Activated CD8-positive, alpha-beta memory T cell treated with anti-CD3 and anti-CD28 coated beads for 36 hours (primary cell): ENCODE data around the gene BAHCC1. TPM values are rescaled to one million over a fixed set of nuclear protein-coding genes. Genes with fewer than 3 reads are reported as not detected.
"Not testable (repeated sequence)": the region's sequence is repeated elsewhere in the genome, so short reads cannot be mapped to it uniquely, and the experiment has no call there.

Experiments used
- CTCF ChIA-PET: fragments of 350-600 bp; sonication (Branson Sonifier 250); formaldehyde crosslinking; loops from one replicate; lab custom pipeline; 2021; ENCODE audit warnings: antibody characterized with exemption; lab: Charles Lee
- POLR2A ChIA-PET: fragments of 350-600 bp; sonication (Branson Sonifier 250); formaldehyde crosslinking; loops from one replicate; lab custom pipeline; 2021; ENCODE audit warnings: antibody characterized with exemption; lab: Charles Lee
- total RNA-seq, 2 experiments: library from RNA; stranded (reverse); gene quantifications; one replicate each; pipeline ENCODE4 v1.2.3, GENCODE V29; 2021

BAHCC1 gene
- total RNA-seq, 2 experiments from 2014 or later = not detected

DNA sequence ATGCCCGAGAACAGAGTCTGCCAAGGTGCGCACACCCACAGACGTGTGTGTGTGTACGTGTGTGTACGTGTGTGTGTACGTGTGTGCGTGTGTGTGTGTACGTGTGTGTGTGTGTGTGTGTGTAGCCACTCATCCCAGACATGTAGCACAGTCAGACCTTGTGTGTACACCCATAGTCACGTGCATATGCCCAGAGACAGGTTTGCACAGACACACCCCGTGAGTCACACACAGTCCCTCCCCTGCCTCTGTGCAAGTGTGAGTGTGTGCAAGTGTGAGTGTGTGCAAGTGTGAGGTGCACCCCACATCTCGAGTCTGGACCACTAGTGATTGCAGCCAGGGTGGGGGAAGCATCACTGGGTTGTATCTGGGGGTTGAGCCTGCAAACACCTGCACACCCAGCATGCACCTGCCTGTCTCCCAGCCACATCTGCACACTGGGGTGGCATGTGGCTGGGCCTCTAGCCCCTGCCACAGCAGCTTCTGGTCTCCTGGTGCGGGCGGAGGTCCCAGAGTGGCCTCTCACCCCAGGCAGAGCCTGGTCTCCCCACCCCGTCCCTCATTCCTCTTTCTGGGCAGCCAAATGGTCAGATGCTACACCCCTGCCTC, 23.6 kb downstream of the BAHCC1 start:
- POLR2A ChIA-PET = interaction anchor here (0.7 kb wide), 1 partner anchor 73 kb away, joined by 6 read pairs; no protein-coding TSS in a partner anchor
- CTCF ChIA-PET = interaction anchor here (0.6 kb wide), 1 partner anchor 92 kb away, joined by 3 read pairs; no protein-coding TSS in a partner anchor

GRCh38 chr17:81419319-81419885, 24.1 kb downstream of the BAHCC1 start:
- POLR2A ChIA-PET = interaction anchor here (0.7 kb wide), 1 partner anchor 74 kb away, joined by 6 read pairs; no protein-coding TSS in a partner anchor

DNA sequence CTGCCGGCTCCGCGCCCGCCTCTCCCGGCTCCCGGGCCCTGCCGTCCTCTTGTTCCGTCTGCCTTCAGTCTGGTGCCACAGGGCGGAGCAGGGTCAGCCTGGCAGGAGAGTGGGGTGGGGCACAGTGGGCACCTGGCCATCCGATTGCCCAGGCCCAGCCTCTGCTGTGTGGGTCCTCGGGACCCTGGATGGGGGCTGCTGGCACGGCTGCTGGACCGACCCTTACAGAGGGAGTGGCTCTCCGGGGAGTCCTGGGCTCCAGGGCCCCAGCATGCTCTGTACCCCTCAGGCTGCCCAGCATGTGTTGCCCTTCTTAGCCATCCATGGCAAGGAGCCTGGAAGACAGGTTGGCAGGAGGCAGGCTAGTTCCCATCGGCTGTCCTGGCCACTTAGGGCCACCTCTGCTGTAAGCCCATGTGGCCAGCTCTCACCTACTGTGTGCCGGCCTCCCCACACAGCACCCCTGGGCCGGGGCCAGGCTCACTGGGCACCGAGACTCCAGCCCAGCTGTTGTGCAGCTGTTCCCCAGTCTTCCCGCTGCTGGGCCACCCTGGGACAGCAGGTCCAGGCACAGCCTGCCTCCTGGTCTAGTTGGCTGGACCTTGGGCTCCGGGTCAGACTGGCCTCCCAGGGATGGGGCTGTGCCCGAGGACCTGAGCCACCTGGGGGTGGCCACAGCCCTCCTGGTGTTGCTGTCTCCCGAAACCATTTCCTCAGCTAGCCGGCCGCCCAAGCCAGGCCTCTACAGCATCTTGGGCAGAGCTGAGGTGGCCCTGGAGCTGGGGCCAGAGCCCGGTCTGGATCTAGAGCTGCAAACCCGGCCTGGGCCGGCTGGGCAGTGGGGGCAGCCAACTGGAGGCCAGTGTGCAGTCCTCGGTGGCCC, 24.9 kb downstream of the BAHCC1 start:
- POLR2A ChIA-PET = interaction anchor here (0.7 kb wide), 1 partner anchor 74 kb away, joined by 6 read pairs; no protein-coding TSS in a partner anchor
- CTCF ChIA-PET = no interaction called here

More at GRCh38 chr17:81419319-81419885, 24.1 kb downstream of the BAHCC1 start:
- CTCF ChIA-PET = no interaction called here

DNA sequence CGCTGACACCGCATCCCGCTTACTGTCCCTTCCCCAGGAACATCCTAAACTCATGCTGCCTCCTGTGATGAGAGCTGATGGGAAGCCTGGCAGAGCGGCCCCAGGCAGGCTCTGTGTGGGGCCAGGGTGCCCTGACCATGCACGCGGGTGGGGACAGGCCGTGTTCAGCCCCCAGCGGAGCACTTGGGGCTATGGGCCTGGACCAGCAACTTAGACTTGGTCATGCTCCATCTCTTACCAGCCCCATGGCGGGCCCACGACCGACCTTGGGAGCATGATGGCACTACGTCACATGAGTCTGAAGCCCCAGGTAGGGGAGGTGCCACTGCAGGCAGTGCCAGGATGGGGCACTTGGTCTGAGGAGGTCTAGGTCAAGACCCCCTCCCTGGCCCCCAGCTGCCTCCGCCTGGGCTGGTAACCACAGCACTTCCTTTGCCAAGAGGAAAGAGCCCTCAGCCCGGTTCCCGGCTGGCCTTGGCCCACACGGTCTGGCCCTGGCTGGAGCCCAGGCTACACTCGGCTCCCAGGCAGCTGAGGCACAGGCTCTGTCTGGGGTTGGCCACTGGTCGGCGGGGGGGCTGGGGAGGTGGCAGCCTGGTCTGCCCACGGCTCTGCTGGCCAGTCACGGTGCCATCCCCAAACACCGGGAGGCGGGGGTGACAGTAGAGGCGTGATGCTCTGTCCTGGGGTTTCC, 25.7 kb downstream of the BAHCC1 start:
- ChIA-PET POLR2A (interaction anchor here (0.6 kb wide), 1 partner anchor 23 kb away, joined by 4 read pairs; no protein-coding TSS in a partner anchor), CTCF (no interaction called here)

DNA sequence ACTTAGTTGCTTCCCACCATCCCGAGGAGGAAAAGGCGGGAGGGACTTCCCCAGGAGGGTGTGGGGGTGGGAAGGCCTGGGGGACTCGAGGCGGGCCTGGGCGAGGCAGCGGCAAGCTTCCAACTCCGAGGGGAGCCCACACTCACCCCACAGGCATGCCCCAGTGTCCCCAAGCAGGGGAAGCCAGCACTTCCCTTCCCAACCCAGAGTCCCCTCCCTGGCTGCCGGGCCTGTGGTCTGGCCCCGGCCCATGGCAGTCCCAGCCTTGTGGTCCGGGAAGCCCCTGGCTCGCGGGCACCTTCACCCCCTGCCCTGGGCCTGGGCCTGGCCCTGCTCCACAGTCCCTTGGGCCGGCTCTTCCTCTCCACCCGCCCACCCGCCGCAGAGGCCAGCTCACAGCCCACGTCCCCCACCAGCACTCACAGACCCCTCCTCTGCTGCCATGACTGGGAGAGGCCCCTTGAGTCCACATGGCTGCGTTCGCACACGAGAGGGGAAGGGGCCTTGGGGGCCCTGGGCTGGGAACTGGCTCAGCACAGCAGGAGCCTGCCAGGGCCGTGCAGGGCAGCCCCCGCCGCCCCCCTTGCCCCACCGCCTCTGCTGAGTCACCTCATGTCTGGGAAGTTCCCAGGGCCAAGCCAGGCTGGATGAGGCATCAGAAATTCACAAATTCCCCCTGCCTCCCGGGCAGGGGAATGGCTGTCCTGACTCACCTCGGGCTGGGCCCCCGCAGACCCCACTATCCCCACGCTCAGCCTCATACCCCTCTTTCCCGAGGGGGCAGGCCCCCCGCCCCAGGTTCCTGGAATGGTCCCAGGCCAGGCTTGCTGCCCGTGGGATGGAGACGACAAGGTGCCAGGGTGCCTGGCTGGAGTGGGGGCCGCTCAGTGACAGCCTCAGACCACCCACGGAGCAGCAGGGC, 27.8 kb downstream of the BAHCC1 start:
- POLR2A ChIA-PET = no interaction called here
- CTCF ChIA-PET = interaction anchor here (1.2 kb wide), 1 partner anchor 15 kb away, joined by 3 read pairs; no protein-coding TSS in a partner anchor

- CTCF ChIA-PET = no interaction called here
Observed at GRCh38 chr17:81423698-81424071, 28.4 kb downstream of the BAHCC1 start.

DNA sequence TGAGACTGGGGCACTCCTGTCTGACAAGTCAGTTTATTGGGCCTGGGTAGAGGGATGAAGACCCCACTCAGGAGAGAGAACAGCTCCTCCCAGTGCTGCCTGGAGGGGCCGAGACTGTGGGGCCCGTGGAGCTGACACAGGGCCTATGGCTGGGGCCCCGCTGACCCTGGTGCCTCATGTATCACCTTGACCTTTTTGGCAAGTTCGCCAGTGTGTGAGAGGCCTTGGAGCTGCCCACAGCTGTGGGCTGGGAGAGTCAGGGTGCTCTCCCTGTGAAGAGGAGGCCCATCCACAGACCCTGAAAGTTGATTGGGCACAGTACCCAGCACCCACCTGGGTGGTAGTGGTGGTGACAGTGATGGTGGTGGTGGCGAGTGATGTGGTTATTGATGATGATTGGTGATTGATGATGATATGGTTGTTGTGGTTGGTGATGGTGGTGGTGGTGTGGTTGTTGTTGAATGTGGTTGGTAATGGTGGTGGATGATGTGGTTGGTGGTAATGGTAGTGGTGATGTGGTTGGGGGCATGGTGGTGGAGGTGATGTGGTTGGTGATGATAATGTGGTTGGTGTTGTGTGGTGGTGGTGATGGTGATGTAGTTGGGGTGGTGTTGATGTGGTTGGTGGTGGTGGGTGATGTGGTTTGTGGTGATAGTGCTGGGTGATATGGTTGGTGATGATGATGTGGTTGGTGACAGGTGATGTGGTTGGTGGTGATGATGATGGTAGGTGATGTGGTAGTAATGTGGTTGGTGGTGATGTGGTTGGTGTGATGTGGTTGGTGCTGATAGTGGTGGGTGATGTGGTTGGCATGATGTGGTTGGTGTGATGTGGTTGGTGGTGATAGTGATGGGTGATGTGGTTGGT, 29.1 kb downstream of the BAHCC1 start:
- ChIA-PET POLR2A (no interaction called here), CTCF (no interaction called here)

More at GRCh38 chr17:81423698-81424071, 28.4 kb downstream of the BAHCC1 start:
- POLR2A ChIA-PET = no interaction called here

DNA sequence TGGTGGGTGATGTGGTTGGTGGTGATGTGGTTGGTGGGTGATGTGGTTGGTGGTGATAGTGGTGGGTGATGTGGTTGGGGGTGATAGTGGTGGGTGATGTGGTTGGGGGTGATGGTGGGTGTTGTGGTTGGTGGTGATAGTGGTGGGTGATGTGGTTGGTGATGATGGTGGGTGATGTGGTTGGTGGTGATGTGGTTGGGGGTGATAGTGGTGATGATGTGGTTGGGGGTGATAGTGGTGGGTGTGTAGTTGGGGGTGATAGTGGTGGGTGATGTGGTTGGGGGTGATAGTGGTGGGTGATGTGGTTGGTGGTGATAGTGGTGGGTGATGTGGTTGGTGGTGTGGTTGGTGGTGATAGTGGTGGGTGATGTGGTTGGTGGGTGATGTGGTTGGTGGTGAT, 29.8 kb downstream of the BAHCC1 start:
- POLR2A ChIA-PET, CTCF ChIA-PET: not testable (repeated sequence)

GRCh38 chr17:81425716-81426392, 30.6 kb downstream of the BAHCC1 start:
- CTCF ChIA-PET, POLR2A ChIA-PET: not testable (repeated sequence)

GRCh38 chr17:81426393-81427172, 31.3 kb downstream of the BAHCC1 start:
- POLR2A ChIA-PET = no interaction called here
- CTCF ChIA-PET = no interaction called here

- POLR2A ChIA-PET = no interaction called here
- CTCF ChIA-PET = no interaction called here
Observed at GRCh38 chr17:81427173-81428120, 32.2 kb downstream of the BAHCC1 start.

DNA sequence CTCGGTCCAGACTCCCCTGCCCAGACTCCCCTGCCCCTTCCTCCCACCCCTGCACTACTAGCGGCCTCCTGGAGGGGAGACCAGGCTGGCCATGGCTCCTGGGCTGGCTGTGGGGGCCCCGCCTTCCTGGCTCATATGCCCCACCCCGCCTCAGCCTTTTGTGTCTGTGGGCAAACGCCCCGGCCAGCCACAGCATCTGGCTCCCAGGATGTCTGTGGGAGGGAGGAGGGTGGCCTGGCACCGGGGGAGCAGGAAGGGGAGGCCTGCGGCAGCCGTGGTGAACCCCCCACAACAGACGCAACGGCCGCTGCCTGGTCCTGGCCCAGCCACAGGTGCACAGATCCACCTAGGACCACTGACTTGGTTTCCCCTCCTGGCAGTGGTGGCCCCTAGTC, 32.9 kb downstream of the BAHCC1 start:
- CTCF ChIA-PET = no interaction called here
- POLR2A ChIA-PET = no interaction called here

DNA sequence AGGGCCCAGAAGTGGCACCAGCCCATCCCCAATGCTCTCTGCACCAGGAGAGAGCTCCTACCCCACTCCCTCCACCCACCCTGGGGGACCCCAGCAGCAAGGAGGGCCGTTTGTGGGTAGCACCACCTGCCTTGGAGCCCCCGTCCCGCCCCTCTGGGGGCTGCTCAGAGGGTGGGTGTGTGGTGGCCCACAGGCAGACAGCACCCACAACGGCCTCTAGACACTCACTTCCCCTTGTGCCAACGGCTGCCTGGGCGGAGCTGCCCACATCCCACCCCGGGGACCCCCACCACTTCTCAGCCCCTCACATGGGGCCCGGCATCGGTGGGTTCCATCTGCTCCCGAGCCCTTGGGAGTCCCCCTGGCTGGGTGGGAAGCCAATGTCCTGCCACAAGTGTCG, 33.3 kb downstream of the BAHCC1 start:
- POLR2A ChIA-PET = no interaction called here

DNA sequence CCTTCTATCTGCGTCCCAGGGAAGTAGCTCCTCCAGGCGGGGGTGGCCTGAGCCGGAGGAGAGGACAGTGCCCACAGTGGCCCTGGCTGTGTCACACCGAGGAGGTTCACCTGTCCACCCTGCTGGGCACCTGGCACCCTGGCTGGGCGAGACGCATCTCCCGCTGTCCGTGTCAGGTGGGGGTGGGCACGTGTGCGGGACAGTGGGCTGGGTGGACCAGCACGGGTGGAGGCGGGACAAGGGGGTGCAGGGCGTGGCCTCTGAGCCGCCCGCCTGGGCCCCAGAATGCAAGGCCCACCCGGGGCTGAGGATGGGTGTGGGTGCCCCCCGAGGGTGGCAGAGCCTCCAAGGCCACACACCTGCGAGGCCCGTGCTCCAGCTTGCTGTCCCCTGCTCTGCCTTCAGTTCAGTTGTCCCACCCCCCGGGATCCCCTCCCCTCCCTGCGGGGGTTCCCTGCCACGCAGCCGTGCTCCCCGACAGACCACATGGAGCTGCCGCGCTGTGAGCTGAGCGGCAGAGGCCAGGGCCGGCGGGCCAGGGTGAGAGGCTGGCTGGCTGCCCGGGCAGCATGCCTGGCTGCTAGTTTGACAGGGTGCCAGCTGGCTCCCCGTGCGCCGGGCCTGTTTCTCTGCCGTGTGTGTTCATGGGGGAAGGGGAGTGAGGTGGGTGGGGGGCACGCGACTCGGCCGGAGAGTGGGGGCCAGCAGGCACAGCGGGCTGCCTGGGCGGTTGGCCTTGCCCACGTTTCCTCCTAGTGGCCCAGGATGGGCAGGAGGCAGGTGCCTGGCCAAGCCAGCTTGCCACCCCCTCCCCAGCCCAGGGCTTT, 33.9 kb downstream of the BAHCC1 start:
- POLR2A ChIA-PET = no interaction called here
- CTCF ChIA-PET = interaction anchor here (1.4 kb wide), 1 partner anchor 137 kb away, joined by 6 read pairs; no protein-coding TSS in a partner anchor

More for the DNA sequence above, 33.3 kb downstream of the BAHCC1 start:
- CTCF ChIA-PET = no interaction called here
